HG02981 (cell line): ENCODE data around the gene XYLT1.
"Not testable (repeated sequence)": the region's sequence is repeated elsewhere in the genome, so short reads cannot be mapped to it uniquely, and the experiment has no call there.

Experiments
- ATAC-seq: cut with Tn5 transposase; IDR thresholded peaks from one replicate; pipeline ENCODE4 v1.9.1; 2021; ENCODE audit warnings: mild to moderate bottlenecking, moderate library complexity; ENCODE audit not compliant: unreplicated experiment

The XYLT1 gene

DNA sequence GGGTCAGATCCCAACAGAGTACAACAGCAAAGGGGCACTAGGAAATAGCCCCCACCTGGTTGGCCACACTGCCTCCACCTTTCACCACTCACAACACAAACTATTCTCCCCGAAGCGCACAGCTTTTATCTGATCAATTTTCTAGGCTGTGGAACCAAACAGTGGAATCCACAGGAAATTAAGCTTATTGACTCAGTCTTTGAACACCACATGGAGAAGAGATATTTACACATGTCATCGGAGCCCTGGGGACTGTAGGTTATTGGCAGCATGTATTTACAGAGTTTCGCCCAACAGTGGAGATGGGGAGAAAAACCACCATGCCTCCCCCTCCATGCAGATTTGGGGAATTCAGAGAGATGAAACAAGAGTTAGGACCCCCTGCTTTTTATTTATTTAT, 154.8 kb downstream of the XYLT1 start:
- ATAC-seq, result no peak

DNA sequence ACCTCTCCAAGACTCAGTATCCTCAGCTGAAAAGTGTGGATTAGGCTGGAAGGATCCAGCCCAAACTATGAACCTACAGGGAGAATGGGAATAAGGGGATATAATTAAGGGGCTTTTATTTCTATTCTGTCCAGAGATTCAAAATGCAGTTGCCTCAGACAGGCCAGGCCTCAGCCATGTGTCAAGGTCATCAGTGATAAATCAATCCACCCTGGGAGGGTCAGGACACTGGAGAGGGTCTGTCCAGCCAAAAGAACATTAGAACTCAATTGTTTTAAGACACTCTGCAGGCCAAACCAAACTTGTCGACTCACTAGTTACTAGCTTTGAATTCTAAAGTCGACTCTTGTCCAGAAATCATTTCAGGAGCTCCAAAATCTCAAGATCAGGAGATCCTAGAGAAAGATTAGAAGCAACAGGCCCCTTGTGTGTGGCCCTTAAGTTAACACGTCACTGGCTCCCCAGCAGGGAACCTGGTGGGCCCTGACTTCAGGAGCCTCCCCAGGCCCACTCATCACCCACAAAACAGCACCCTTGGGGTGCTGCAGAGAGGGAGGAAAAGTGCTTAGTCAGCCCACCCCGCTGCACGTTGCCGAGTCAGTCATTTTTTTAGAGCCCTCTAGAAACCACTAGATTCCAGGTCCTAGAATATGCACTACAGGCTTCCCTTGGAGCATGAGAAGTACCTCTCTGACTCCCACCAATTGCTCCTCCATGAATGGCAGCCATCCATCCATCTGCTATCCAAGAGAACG, 156.8 kb downstream of the XYLT1 start:
- no peak for ATAC-seq

DNA sequence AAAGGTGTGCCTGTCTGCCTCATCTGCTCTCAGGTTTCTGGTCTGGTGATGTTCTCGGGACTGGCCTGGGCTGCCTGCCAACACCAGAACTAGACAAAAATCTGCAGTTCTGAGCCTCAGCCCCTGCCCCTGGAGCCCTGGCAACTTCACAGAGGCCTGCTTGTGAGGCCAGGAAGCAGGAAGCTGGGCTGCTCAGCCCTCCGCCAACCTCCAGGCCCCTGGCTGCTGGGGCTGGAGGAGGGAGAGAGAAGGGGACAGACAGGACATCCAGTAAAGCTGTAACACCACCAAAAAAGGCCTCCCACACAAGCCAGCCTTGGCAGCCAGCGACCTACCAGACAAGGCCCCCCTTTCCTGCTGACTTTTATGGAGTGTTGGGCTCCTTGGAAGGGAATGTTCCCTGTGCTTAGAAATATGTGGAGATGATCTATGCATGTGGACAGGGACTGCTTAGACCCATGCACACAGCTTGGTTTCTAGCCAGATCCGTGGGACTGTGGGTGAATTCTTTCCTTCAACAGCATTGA, 157.6 kb downstream of the XYLT1 start:
- ATAC-seq, result no peak

DNA sequence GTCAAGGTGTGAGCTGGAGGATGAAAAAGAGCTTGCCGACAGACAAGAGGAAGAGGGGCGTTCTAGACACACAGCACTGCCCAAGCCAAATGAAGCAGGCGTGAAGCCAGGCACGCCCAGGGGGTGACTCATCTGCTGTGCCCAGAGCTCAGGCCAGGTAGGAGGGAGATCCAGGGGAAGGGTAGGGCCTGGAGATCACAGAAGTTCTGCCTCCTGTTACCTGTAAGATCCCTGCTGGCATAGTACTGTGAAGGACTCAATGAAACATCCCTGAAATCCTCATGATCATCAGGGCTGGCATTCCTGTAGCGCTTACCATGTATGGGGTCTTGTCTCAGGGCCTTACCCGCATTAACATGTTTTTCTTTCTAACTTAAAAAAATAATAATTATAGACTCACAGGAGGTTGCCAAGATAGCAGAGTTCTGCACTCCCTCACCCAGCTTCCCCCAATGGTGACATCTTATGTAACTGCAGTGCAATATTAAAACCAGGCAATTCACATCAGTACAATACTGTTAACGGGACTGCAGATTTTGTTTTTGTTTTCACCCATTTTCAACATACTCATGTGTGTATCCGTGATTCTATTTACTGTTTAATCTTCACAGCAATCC, 158.6 kb downstream of the XYLT1 start:
- no peak for ATAC-seq

DNA sequence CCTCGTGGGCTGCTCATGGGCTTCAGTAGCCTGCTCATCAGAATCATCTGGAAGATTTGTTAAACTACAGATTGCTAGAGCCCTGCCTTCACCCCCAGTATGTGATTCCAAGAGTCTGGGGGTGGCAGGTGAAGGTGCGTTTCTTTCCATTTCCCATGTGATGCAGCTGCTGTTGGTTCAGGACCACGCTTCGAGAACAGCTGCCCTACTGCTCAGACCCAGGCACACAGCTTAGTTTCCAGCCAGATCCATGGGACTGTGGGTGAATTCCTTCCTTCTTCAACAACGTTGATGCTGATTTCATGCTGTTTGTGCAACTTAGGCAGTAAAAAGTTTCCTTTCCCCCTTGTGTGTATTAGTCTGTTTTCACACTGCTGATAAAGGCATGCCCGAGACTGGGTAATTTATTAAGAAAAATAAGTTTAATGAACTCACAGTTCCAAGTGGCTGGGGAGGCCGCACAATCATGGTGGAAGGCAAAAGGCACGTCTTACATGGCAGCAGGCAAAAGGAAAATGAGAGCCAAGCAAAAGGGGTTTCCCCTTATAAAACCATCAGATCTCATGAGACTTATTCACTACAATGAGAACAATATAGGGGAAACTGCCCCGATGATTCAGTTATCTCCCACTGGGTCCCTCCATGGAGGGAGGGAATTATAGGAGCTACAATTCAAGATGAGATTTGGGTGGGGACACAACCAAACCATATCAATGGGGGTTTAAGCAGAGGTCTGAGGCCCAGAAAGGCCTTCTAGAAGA, 159.2 kb downstream of the XYLT1 start:
- no peak for ATAC-seq

DNA sequence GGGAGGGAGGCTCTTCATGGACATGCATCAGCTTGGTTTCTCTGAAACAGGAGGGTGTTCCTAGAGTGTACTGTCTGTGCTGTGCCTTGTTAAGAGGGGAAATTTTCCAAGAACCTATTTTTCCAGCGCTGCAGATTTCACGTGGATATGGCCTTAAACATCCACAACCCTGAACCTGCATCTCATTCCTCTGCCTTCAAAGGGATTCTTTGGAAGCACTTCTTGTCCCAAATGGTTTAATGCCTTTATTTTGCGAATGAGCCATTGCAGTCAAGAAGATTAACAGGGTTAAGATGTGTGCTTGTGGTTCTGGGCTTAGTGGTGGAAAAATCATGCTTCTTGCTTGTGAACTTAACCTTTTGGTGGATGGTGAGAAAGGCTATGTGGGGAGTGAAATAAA, 161.2 kb downstream of the XYLT1 start:
- no peak for ATAC-seq

DNA sequence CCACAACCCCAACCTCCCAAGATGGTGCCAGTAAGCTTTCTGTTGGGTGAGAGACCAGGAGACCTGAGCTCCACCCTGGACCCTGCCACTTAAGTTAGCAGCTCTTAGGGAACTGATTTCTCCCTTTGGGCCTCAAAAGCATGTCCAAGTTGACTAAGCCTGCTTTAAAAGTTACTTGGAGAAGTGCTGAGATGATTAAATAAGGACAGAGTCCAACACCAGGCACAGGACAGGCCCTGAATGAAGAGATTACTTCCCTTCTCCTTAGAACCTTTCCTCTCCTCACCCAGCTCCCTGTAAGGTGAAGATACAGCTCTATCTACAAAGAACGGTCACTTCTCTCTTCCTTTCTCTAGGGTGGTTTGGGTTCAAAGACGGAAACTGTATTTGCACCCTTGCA, 162.6 kb downstream of the XYLT1 start:
- no peak for ATAC-seq

DNA sequence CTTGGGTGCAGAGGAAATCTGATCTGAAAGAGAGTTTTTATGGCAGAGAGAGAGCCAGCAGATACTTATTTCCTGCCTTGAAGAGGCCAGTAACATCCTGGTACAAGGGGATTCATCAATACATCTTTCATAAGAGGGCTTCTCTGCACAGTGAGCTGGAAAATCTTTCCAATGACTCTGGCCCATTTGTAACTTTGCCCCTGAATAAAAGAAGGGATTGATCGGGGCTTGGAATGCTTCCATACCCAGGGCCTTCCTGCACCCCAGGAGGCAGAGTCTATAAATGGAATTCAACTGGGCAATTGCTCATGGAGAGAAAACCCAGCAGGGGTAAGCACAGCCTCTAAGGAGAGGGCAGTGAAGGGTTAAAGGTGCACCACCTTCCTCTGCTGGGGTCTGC, 163.3 kb downstream of the XYLT1 start:
- no peak for ATAC-seq

DNA sequence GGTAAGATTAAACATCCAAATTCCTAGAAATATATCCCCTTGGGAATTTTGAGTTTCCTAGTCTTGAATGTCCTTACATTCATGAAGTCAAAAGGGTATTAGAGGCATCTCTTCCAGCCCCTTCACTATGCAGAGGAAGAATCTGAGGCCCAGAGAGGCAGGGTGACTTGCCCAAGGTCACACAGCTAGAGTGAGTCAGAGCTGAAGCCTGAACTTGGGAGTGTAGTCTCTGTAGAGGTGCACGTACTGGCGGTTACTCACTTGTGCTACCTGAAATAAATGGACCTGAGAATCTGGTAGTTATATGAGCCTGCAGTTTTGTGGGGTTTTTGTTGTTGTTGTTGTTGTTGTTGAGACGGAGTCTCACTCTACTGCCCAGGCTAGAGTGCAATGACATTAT, 164.0 kb downstream of the XYLT1 start:
- no peak for ATAC-seq

DNA sequence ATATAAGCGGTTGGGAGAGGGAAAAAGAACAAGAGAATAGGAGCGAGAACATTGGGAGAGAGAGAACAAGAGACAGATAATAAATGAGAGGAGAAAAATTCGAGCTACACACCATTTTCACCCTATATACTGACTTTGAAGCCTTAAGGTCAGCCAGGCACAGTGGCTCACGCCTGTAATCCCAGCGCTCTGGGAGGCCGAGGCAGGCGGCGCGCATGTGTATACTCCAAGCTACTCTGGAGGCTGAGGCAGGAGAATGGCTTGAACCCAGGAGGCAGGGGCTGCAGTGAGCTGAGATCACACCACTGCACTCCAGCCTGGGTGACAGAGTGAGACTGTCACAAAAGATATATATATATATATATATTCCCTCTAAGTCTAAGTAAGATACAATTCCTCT, 164.5 kb downstream of the XYLT1 start:
- ATAC-seq, result not testable (repeated sequence)

DNA sequence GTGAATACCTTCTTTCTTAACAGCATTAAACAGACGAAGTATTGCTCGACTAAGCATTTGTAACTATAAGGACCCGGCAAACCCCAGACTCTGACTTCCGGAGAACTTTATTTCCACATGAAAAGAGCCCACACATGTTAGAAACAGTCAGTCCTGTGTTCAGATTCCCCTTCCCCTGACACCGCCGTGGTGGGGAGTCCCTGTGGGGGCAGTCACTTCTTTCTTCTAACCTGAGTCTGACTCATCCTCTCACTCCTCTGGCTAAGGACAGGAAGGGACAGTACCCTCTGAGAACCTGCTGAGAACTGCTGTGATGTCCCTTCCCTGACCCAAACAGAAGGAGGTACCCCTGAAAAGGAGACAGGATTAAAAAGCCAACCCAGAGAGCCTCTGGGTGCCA, 165.1 kb downstream of the XYLT1 start:
- ATAC-seq, result no peak

DNA sequence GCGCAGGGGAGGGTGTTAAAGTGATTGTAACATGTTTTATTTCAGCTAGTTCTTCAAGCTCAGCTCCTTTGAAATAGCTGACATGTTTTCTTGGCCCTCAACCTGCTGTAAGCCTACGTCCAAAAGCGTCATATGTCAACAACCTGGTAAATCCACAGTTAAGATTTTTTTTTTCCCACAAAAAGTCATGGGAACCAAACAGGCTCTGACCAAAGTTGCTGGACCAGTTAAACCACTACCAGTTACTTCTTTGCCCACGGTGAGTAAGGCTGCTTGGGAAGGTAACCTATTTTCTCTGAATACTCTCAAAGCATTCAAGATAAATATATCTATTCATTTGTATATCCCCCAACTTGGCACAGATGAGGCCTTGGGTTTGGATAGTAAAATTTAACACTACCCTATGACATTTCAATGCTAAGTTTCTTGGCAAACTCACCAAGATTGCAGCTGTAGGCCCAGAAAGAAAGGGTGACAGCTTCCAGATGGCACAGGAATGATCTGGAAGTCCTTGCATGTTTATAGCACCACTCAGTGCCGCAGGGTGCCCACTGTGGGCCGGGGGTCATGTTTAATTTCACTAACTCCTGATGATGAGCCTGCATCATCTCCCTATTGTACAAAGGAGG, 166.2 kb downstream of the XYLT1 start:
- ATAC-seq, result no peak

DNA sequence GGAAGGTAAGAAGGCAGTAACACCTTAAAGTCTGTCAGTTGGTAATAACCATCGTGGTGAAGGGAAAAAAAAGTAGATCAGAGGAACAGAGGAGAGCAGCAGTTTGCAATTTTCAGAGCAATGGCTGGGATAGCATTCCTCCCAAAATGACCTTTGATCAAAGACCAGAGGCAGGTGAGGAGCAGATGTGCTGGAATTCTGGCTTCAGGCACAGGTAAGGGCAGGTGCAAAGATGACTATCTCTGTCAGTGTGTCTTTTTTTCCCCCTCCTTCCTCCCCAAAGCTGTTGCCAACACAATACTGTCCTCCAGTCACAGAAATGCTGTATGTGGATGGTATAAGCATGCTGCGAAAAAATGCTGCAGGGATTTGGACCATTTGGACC, 166.7 kb downstream of the XYLT1 start:
- ATAC-seq, result no peak

DNA sequence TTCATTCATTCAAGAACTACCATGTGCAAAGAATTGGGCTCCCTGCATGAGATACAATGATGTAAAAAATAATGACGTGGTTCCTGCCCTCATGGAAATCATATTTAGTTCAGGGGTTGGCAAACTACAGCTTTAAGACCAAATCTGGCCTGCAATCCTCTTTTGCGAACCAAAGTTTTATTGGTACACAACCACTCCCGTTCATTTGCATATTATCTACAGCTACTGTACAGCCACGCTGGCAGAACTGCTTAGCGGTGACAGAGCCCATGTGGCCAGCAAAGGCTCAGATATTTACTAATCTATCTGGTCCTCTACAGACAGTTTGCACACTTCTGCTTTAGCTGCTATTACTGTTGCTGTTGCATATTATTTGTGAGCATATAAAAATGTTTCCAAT, 167.7 kb downstream of the XYLT1 start:
- no peak for ATAC-seq

DNA sequence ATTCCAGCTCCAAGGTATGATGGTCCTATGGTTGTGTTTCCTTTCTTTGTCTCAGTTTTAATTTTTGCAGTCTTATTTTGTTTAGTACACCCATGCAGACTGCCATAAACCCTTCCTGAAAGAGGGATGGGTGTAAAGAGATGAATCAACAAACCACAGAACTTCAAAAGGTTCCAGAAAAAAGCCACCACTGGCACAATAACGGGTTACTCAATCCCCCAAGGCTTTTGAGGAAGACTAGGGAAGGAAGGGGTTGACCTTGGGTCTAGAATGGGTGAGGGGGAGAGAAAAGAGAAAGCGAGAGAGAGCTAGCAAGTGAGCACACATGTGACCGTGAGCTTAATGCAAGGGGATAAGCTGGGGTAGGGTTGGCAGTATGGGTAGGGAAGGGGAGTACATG, 168.1 kb downstream of the XYLT1 start:
- no peak for ATAC-seq

DNA sequence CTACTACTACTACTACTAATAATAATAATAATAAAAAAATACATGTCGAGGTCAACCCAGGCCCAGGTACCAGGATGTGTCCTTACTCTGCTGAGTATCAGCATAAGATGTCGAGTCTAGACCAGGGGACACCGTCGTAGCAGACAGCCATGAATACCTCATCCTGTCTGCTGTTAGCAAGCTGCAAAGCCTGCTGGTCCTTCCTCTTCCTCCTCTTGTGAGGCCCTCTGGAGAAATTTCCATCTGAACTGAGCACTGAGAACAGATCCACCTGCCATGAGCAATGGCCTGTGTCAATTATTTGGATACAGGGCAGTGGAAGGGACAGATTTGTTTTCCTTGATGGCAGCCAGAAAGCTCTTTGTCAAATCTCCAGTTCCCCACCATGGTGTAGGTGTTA, 168.5 kb downstream of the XYLT1 start:
- ATAC-seq, result peak; percentile 4

DNA sequence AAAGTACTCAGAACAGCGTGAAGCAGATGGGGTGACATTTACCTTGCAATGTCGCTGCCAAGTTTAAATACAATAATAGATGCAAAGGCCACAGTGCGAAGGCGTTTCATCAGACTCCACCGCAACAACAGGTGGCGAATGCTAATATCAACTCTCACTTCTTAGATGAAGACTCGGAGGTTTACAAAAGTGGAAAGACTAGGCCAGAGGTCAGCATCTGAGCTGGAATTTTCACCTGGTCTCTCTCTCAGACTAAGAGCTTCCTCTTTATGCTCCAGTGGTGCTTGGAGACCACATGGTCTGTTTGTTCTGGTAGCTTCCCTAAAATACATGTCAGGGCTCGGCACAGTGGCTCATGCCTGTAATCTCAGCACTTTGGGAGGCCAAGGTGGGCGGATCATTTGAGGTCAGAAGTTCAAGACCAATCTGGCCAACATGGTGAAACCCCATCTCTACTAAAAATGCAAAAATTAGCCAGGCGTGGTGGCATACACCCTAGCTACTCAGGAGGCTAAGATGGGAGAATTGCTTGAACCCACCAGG, 169.1 kb downstream of the XYLT1 start:
- peak; percentile 85 for ATAC-seq

DNA sequence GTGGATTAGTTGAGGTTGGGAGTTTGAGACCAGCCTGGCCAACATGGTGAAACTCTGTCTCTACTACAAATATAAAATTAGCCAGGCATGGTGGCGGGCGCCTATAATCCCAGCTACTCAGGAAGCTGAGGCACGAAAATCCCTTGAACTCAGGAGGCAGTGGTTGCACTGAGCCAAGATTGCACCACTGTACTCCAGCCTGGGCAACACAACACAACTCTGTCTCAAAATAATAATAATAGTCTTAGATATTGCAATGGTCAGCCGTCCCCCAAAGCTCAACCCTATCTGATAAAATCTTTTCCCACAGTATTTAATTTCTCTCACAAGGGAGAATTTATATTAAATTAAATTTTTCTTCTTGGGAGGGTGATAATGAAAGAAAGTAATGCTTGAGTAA, 169.6 kb downstream of the XYLT1 start:
- ATAC-seq, result no peak

DNA sequence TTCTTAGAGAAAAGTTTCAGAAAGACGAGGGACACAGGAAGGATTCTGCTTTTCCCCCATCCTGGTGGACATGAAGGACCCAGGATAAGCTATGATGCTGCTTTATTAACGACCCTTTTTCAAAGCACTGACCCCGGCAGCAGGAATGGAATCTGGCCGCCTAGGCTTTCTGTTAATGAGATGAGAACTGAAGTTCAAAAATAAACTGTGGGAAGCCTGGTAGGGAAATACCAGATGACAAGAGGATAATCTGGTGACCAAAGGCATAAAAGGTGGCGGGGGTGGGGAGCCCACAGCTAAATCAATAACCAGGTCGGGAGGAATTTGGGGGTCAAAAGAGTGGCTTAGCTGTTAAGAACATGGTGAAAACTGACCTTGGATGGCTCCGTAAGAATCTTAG, 171.0 kb downstream of the XYLT1 start:
- ATAC-seq, result no peak

DNA sequence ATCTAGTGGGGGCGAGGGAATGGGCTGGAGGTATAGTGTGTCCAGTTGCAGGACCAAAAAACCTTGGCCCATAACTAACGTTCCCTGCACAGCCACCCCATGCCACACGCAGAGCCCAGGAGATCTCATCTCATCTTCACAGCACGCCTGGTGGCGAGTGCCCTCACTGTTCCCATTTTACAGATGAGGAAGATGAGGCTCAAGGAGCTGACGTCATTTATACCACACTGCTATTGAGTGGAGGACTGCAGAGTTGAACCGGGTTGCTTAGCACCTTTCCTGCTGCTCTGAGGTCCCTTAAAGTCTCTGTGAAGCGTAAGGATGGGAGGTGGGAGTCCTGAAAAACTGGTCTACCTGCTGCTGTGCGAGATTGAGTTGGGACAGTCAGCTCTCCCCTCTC, 172.5 kb downstream of the XYLT1 start:
- ATAC-seq, result no peak

DNA sequence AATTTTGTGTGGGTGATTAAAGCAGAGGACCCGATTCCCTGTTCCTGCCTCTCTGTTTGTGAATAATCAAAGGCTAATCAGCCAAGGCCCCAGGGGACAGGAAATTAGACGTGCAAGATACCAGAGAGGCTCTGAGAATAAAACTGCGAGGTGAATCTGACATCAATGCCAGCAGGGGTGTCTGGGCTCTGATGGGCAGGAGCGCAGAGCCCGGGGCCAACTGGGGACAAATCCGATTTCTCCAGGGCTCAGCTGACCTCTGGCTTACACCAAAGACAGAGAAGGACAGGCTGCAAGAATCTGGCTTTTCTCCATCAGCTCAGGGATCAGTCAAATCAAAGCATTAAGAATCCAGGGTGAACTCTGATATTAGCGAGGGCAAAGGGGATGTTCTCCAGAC, 174.3 kb downstream of the XYLT1 start:
- ATAC-seq, result no peak
